Measurements from ENCODE around the gene MYO3B. TPM values are rescaled to one million over a fixed set of nuclear protein-coding genes. Genes with fewer than 3 reads are reported as not detected.

Gene MYO3B
- total RNA-seq, 1 donor from 2014 or later: not detected

DNA sequence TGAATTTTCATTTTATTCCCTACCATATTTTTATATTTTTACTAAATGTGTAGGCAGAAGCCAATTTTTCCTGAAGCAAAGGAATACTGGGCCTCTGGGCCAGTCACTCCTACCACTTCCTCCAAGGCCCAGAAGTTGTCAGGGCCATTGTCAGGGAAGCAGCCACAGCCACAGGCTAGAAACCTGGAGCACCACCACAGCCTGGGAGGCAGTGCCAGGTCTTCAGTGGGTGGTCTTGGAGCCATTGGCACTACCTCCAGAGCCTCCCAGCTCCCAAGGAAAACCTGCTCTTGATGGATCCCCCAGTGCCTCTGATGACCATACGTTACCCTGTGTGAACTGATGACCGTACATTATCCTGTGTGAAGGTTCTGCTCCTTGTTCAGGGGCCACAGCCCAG, 401.6 kb downstream of the MYO3B start:
- H3K27me3 Mint-ChIP-seq (ENCODE audit: low read depth): peaks cover 14% of the 10 kb centered on the region
- H3K9me3 Mint-ChIP-seq (ENCODE audit: low read depth): no peaks in the 10 kb centered on the region
- no peak overlapping the region for H3K4me3 Mint-ChIP-seq (ENCODE audit: unreplicated experiment)
- no peaks in the 10 kb centered on the region for H3K4me1 Mint-ChIP-seq (ENCODE audit: low read depth)
- H3K27ac Mint-ChIP-seq (ENCODE audit: unreplicated experiment): no peak overlapping the region
- H3K36me3 Mint-ChIP-seq (ENCODE audit: low read depth): no peaks in the 10 kb centered on the region
- DNase-seq (ENCODE audit: low spot score): no peak
- TF ChIP-seq, protein P1, sequence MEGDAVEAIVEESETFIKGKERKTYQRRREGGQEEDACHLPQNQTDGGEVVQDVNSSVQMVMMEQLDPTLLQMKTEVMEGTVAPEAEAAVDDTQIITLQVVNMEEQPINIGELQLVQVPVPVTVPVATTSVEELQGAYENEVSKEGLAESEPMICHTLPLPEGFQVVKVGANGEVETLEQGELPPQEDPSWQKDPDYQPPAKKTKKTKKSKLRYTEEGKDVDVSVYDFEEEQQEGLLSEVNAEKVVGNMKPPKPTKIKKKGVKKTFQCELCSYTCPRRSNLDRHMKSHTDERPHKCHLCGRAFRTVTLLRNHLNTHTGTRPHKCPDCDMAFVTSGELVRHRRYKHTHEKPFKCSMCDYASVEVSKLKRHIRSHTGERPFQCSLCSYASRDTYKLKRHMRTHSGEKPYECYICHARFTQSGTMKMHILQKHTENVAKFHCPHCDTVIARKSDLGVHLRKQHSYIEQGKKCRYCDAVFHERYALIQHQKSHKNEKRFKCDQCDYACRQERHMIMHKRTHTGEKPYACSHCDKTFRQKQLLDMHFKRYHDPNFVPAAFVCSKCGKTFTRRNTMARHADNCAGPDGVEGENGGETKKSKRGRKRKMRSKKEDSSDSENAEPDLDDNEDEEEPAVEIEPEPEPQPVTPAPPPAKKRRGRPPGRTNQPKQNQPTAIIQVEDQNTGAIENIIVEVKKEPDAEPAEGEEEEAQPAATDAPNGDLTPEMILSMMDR (IDR thresholded peaks at IDR 0.05): no peak

DNA sequence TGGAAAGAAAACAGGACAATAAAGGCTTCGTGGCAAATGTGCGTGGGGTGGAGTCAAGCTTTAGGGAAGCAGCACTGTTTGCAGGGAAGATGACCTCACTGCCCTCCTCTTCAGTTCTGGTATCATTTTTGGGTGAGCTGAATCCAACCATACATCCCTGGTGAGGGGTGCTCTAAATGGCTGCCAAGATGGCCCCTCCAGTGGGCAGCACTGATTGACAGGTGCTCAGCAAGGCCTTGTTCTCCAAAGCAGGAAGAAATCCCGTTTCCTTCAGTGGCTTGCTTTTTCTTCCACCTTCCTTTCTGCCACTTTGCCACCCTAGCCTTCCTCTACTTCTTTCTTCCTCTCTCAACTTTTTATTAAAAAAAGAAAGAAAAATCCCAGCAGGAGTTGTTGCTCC, 404.4 kb downstream of the MYO3B start:
- no peaks in the 10 kb centered on the region for H3K36me3 Mint-ChIP-seq (ENCODE audit: low read depth)
- no peaks in the 10 kb centered on the region for H3K9me3 Mint-ChIP-seq (ENCODE audit: low read depth)
- H3K27ac Mint-ChIP-seq (ENCODE audit: unreplicated experiment): no peak overlapping the region
- no peak for DNase-seq (ENCODE audit: low spot score)
- TF ChIP-seq, protein P1 (IDR thresholded peaks at IDR 0.05): no peak
- H3K4me1 Mint-ChIP-seq (ENCODE audit: low read depth): no peaks in the 10 kb centered on the region
- H3K27me3 Mint-ChIP-seq (ENCODE audit: low read depth): peaks cover 3% of the 10 kb centered on the region
- H3K4me3 Mint-ChIP-seq (ENCODE audit: unreplicated experiment): no peak overlapping the region

DNA sequence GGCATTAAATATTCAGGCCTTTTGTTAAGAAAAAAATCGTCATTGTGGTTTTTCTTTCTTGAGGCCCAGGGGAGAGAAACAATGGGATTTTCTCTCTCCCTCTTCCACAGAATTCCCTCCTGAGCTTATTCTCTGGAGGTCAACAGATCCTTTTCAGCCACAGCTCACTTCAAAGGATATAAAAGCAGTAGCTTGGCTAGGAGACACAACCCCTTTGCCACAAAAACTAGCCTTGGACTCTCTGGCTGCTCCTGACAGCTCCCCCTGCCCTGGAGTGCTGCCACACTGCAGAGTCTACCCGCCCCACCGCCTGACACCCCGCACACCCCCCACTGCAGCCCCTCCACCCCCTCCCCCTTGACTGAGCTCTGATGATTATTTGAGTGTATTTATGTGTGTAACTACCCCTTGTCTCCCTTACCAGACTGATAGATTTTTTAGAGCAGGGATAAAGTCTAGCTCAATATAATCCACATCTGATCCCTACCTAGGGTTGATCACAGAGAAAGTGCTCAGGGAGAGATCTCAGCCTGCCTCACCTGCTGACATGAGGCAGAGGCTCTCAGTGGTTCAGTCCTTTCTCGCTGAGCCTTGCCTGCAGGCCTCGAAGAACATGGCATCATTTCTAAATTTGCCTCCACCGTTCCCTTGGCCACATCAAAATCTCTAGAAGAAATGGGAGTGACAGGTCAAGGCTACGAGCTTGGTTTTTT, 405.0 kb downstream of the MYO3B start:
- H3K4me3 Mint-ChIP-seq (ENCODE audit: unreplicated experiment): no peak overlapping the region
- TF ChIP-seq, protein P1 (IDR thresholded peaks at IDR 0.05): no peak
- no peak overlapping the region for H3K27ac Mint-ChIP-seq (ENCODE audit: unreplicated experiment)
- H3K36me3 Mint-ChIP-seq (ENCODE audit: low read depth): no peaks in the 10 kb centered on the region
- DNase-seq (ENCODE audit: low spot score): no peak
- peaks cover 3% of the 10 kb centered on the region for H3K27me3 Mint-ChIP-seq (ENCODE audit: low read depth)
- H3K4me1 Mint-ChIP-seq (ENCODE audit: low read depth): no peaks in the 10 kb centered on the region
- no peaks in the 10 kb centered on the region for H3K9me3 Mint-ChIP-seq (ENCODE audit: low read depth)

DNA sequence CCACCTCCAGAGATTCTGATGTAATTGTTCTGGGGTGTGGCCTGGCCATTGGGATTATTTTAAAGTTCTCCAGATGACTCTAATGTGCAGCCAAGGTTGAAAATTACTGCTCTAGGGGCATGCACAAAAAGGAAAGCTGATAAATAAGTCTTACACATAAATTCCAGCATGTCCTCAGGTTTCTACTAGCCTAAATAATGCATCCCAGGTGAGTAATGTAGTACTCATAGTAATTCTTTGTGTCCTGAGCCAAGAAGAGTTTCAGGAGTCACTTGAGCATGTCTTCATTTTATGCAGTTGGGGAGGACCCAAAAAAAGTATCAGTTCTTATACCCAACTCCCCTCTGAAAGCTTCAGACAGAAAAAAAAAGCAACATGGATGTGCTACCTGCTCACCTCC, 407.1 kb downstream of the MYO3B start:
- Mint-ChIP-seq H3K27ac (ENCODE audit: unreplicated experiment) (no peak overlapping the region), H3K4me1 (ENCODE audit: low read depth) (no peaks in the 10 kb centered on the region), H3K4me3 (ENCODE audit: unreplicated experiment) (no peak overlapping the region), H3K36me3 (ENCODE audit: low read depth) (no peaks in the 10 kb centered on the region), H3K9me3 (ENCODE audit: low read depth) (no peaks in the 10 kb centered on the region), H3K27me3 (ENCODE audit: low read depth) (peaks cover 5% of the 10 kb centered on the region)
- TF ChIP-seq, protein P1 (IDR thresholded peaks at IDR 0.05): no peak
- DNase-seq (ENCODE audit: low spot score): no peak

DNA sequence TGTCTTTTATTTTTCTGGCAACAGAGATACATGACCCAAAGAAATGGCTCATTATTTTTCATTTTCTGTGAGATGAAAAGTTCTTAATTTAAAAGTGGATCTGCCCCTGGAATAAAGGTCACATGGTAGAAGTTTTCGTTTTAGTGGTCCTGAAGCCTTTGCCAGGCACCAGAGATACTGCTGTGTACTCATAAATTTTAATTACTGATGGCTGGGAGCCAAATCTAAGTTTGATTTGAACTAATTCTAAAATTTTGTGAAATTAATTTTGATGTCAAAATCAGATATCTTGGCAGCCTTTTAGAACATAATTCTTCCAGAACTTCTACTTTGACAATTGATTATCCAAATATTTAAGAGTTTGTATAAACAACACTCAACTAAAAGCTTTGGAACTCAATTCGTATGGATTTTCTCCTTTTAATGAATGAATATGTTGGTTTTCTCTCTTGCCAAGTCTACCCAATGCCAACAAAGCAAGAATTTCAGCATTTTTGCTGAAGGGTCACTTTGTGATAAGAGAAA, 408.7 kb downstream of the MYO3B start:
- H3K4me3 Mint-ChIP-seq (ENCODE audit: unreplicated experiment): no peak overlapping the region
- H3K9me3 Mint-ChIP-seq (ENCODE audit: low read depth): no peaks in the 10 kb centered on the region
- H3K36me3 Mint-ChIP-seq (ENCODE audit: low read depth): no peaks in the 10 kb centered on the region
- no peak for DNase-seq (ENCODE audit: low spot score)
- peaks cover 5% of the 10 kb centered on the region for H3K27me3 Mint-ChIP-seq (ENCODE audit: low read depth)
- no peaks in the 10 kb centered on the region for H3K4me1 Mint-ChIP-seq (ENCODE audit: low read depth)
- no peak overlapping the region for H3K27ac Mint-ChIP-seq (ENCODE audit: unreplicated experiment)
- TF ChIP-seq, protein P1 (IDR thresholded peaks at IDR 0.05): no peak

Data from chondrocyte (in vitro differentiated cells).